H1 (cell line): ENCODE data around the gene C1GALT1C1L. TPM values are rescaled to one million over a fixed set of nuclear protein-coding genes. Genes with fewer than 3 reads are reported as not detected.

Experiments
- CTCF ChIA-PET: fragments of 300-600 bp; sonication (Branson Sonifier 250); formaldehyde crosslinking; loops from one replicate; lab custom pipeline; 2021; ENCODE audit not compliant: partially characterized antibody; lab: Charles Lee
- POLR2A ChIA-PET: fragments of 300-600 bp; sonication (Branson Sonifier 250); formaldehyde crosslinking; loops from one replicate; lab custom pipeline; 2021; ENCODE audit warnings: inconsistent platforms; ENCODE audit not compliant: partially characterized antibody; lab: Charles Lee
- DNase-seq, 2 experiments: peaks; one replicate each; pipeline versions ENCODE4 v3.0.0 to v3.0.0-alpha.2; 2010 to 2022; ENCODE audit warnings: low spot score in 2 of 2, low read depth in 1 of 2, mixed read lengths in 1 of 2
- FAIRE-seq: peaks from 2 replicates; lab custom pipeline; 2011; peaks lifted over from hg19 to GRCh38; lab: Jason Lieb, UNC
- H2AFZ ChIP-seq: 2 replicates; pipeline ENCODE4 v1.8.1; 2012; ENCODE audit warnings: low read length, inconsistent platforms
- H2AK5ac ChIP-seq: 2 replicates; pipeline ENCODE4 v1.6.1; 2013; ENCODE audit warnings: low read depth, low read length
- H2BK120ac ChIP-seq: replicated peaks from 2 replicates; pipeline ENCODE3; 2013; ENCODE audit warnings: low read depth, low read length, inconsistent platforms
- H2BK12ac ChIP-seq: 2 replicates; pipeline ENCODE4 v1.6.1; 2013; ENCODE audit warnings: low read depth, low read length
- H2BK15ac ChIP-seq: 2 replicates; pipeline ENCODE4 v1.6.1; 2013; ENCODE audit warnings: low read length
- H2BK20ac ChIP-seq: 2 replicates; pipeline ENCODE4 v1.6.1; 2013; ENCODE audit warnings: low read length
- H2BK5ac ChIP-seq: 2 replicates; pipeline ENCODE4 v1.6.1; 2013; ENCODE audit warnings: low read depth, low read length
- H3K14ac ChIP-seq: 2 replicates; pipeline ENCODE4 v1.6.1; 2013; ENCODE audit warnings: inconsistent platforms; ENCODE audit not compliant: insufficient read length
- H3K18ac ChIP-seq: 2 replicates; pipeline ENCODE4 v1.6.1; 2013; ENCODE audit warnings: low read length; ENCODE audit errors: extremely low read depth
- H3K23ac ChIP-seq: 2 replicates; pipeline ENCODE4 v1.6.1; 2013; ENCODE audit warnings: inconsistent platforms; ENCODE audit not compliant: insufficient read length
- H3K23me2 ChIP-seq: 2 replicates; pipeline ENCODE4 v1.6.1; 2013; ENCODE audit warnings: low read depth, low read length
- H3K27ac ChIP-seq: 2 replicates; pipeline ENCODE4 v1.6.1; 2011; ENCODE audit warnings: low read depth, low read length, inconsistent platforms
- H3K27me3 ChIP-seq, 4 experiments: replicated peaks in 1 of 4; 1 replicate in 1 of 4; 2 replicates in 3 of 4; pipeline versions ENCODE4 v1.6.1 to v1.8.1; 2011 to 2013; ENCODE audit warnings: low read length in 3 of 4, mild to moderate bottlenecking in 3 of 4, inconsistent platforms in 2 of 4, mixed read lengths in 2 of 4, moderate library complexity in 1 of 4; ENCODE audit not compliant: control insufficient read depth in 3 of 4, insufficient read depth in 3 of 4; ENCODE audit errors: extremely low read depth in 1 of 4
- H3K36me3 ChIP-seq, 4 experiments: 2 replicates each; pipeline versions ENCODE4 v1.6.1 to v1.8.1; 2011 to 2013; ENCODE audit warnings: mild to moderate bottlenecking in 4 of 4, low read length in 3 of 4, moderate library complexity in 2 of 4, control low read depth in 1 of 4, inconsistent platforms in 1 of 4; ENCODE audit not compliant: insufficient read depth in 4 of 4, control insufficient read depth in 2 of 4
- H3K4ac ChIP-seq: replicated peaks from 2 replicates; pipeline ENCODE3; 2013; ENCODE audit warnings: low read length, low read depth, mixed read lengths, inconsistent platforms; ENCODE audit not compliant: insufficient read length
- H3K4me1 ChIP-seq, 4 experiments: replicated peaks in 1 of 4; 1 replicate in 1 of 4; 2 replicates in 3 of 4; pipeline versions ENCODE4 v1.6.1 to v1.8.1; 2011 to 2013; ENCODE audit warnings: low read length in 3 of 4, inconsistent platforms in 2 of 4, mixed read lengths in 1 of 4; ENCODE audit not compliant: insufficient read depth in 4 of 4, control insufficient read depth in 3 of 4
- H3K4me2 ChIP-seq, 2 experiments: 2 replicates each; pipeline versions ENCODE4 v1.6.1 to v1.8.1; 2011 to 2013; ENCODE audit warnings: low read depth in 2 of 2, low read length in 2 of 2, control low read depth in 1 of 2, inconsistent platforms in 1 of 2, mild to moderate bottlenecking in 1 of 2; ENCODE audit not compliant: insufficient read depth in 1 of 2
- H3K4me3 ChIP-seq, 4 experiments: fragments of 200-600, 300-600 bp in 1 of 4; sonication (generic), shearing (Covaris generic), sonication (Bioruptor Twin) in 1 of 4; 2 replicates each; pipeline versions ENCODE4 v1.5.1 to v1.8.1; 2011 to 2016; ENCODE audit warnings: low read length in 4 of 4, low read depth in 3 of 4, control low read depth in 2 of 4, inconsistent platforms in 2 of 4, mild to moderate bottlenecking in 2 of 4, mixed read lengths in 1 of 4, moderate library complexity in 1 of 4; ENCODE audit not compliant: insufficient read depth in 2 of 4; ENCODE audit errors: extremely low read depth in 1 of 4
- H3K56ac ChIP-seq: replicated peaks from 2 replicates; pipeline ENCODE3; 2013; ENCODE audit warnings: low read depth, mild to moderate bottlenecking, mixed read lengths, low read length, inconsistent platforms; ENCODE audit not compliant: insufficient read length
- H3K79me1 ChIP-seq: 2 replicates; pipeline ENCODE4 v1.6.1; 2013; ENCODE audit warnings: low read depth, low read length, control low read depth
- H3K79me2 ChIP-seq, 2 experiments: 2 replicates each; pipeline versions ENCODE4 v1.6.1 to v1.8.1; 2012 to 2013; ENCODE audit warnings: low read length in 2 of 2, mild to moderate bottlenecking in 2 of 2, inconsistent platforms in 1 of 2; ENCODE audit not compliant: insufficient read depth in 2 of 2, control insufficient read depth in 1 of 2
- H3K9ac ChIP-seq, 4 experiments: replicated peaks in 1 of 4; 1 replicate in 1 of 4; 2 replicates in 3 of 4; pipeline versions ENCODE4 v1.6.1 to v1.8.1; 2011 to 2013; ENCODE audit warnings: low read depth in 3 of 4, low read length in 3 of 4, control low read depth in 2 of 4, mild to moderate bottlenecking in 2 of 4, moderate library complexity in 2 of 4, inconsistent platforms in 1 of 4; ENCODE audit errors: extremely low read depth in 1 of 4
- H3K9me3 ChIP-seq, 2 experiments: 2 replicates each; pipeline versions ENCODE4 v1.6.1 to v1.8.1; 2012 to 2013; ENCODE audit warnings: mild to moderate bottlenecking in 2 of 2, moderate library complexity in 2 of 2, control low read depth in 1 of 2, inconsistent platforms in 1 of 2, low read depth in 1 of 2, low read length in 1 of 2, mixed read lengths in 1 of 2; ENCODE audit not compliant: insufficient read depth in 2 of 2
- H4K20me1 ChIP-seq, 2 experiments: replicated peaks in 1 of 2; 2 replicates each; pipeline versions ENCODE3 to v1.8.1; 2011 to 2013; ENCODE audit warnings: inconsistent platforms in 2 of 2, low read length in 2 of 2, mild to moderate bottlenecking in 1 of 2; ENCODE audit not compliant: insufficient read depth in 2 of 2, control insufficient read depth in 1 of 2
- H4K5ac ChIP-seq: 2 replicates; pipeline ENCODE4 v1.6.1; 2013; ENCODE audit warnings: low read length, low read depth, mixed read lengths, inconsistent platforms; ENCODE audit not compliant: insufficient read length
- H4K8ac ChIP-seq: 2 replicates; pipeline ENCODE4 v1.8.0; 2013; ENCODE audit warnings: mild to moderate bottlenecking, moderate library complexity, low read length, inconsistent platforms; ENCODE audit not compliant: insufficient read depth; ENCODE audit errors: extremely low read depth
- H4K91ac ChIP-seq: replicated peaks from 2 replicates; pipeline ENCODE3; 2013; ENCODE audit warnings: low read length, mixed read lengths, inconsistent platforms; ENCODE audit not compliant: insufficient read length
- CBX8 ChIP-seq: fragments of 300-800, 300-1000 bp; sonication (generic); IDR thresholded peaks from 2 replicates; pipeline ENCODE4 v1.7.1; 2016; ENCODE audit warnings: low read depth, low read length, borderline replicate concordance
- CTBP2 ChIP-seq: IDR thresholded peaks from 2 replicates; pipeline ENCODE4 v1.7.0; 2011; ENCODE audit warnings: borderline replicate concordance, mild to moderate bottlenecking, moderate library complexity, mixed read lengths, low read length; ENCODE audit not compliant: insufficient read depth, insufficient read length
- HDAC2 ChIP-seq, 2 experiments: fragments of 300-600 bp in 1 of 2; sonication (generic) in 1 of 2; IDR thresholded peaks; 2 replicates each; pipeline ENCODE4 v1.6.1; 2011 to 2012; ENCODE audit warnings: low read depth in 2 of 2, low read length in 2 of 2, mild to moderate bottlenecking in 2 of 2, moderate library complexity in 2 of 2, borderline replicate concordance in 1 of 2, inconsistent platforms in 1 of 2
- JUN ChIP-seq: IDR thresholded peaks from 2 replicates; pipeline ENCODE4 v1.6.1; 2011; ENCODE audit warnings: low read depth, mild to moderate bottlenecking, improper control_type of control experiment, low read length
- POU5F1 ChIP-seq: IDR thresholded peaks from 2 replicates; pipeline ENCODE4 v1.6.1; 2011; ENCODE audit warnings: low read depth, mild to moderate bottlenecking, low read length, moderate library complexity
- RAD21 ChIP-seq, 2 experiments: IDR thresholded peaks in 1 of 2; conservative IDR thresholded peaks in 1 of 2; 2 replicates each; pipeline ENCODE4 v1.6.1; 2011; ENCODE audit warnings: low read depth in 2 of 2, low read length in 2 of 2, improper control_type of control experiment in 1 of 2, inconsistent platforms in 1 of 2, mild to moderate bottlenecking in 1 of 2, moderate library complexity in 1 of 2
- RNF2 ChIP-seq: fragments of 200-900, 300-1000 bp; sonication (generic); IDR thresholded peaks from 2 replicates; pipeline ENCODE4 v1.7.1; 2016; ENCODE audit warnings: borderline replicate concordance, low read depth, mild to moderate bottlenecking, antibody characterized with exemption, low read length; ENCODE audit not compliant: poor library complexity, severe bottlenecking; ENCODE audit errors: missing control alignments
- SIRT6 ChIP-seq: IDR thresholded peaks from one replicate; pipeline ENCODE4 v1.7.1; 2012; ENCODE audit warnings: low read length, inconsistent platforms
- TAF1 ChIP-seq: IDR thresholded peaks from 2 replicates; pipeline ENCODE4 v1.6.1; 2011; ENCODE audit warnings: mild to moderate bottlenecking, low read depth, low read length
- ZNF274 ChIP-seq: IDR thresholded peaks from 2 replicates; pipeline ENCODE4 v1.7.0; 2012; ENCODE audit warnings: low read length, borderline replicate concordance; ENCODE audit errors: extremely low read depth
- WGBS, 2 experiments: shearing (Covaris generic) in 1 of 2; methylation state at CpG; one replicate each; pipeline versions ENCODE4 v1.1.6 to v1.1.7; 2013 to 2015; ENCODE audit warnings: low lambda C conversion rate in 2 of 2, mixed read lengths in 2 of 2, inconsistent platforms in 1 of 2, low coverage in 1 of 2, missing lambda C conversion rate in 1 of 2; ENCODE audit not compliant: insufficient replicate concordance in 2 of 2, insufficient coverage in 1 of 2, insufficient read length in 1 of 2; ENCODE audit errors: extremely low coverage in 1 of 2, missing lambda C conversion rate in 1 of 2; 5-methylcytosine and 5-hydroxymethylcytosine counted together
- polyA plus RNA-seq, 7 experiments: library from polyadenylated mRNA; depleted of rRNA in 3 of 7; stranded (reverse) in 5 of 7; unstranded in 2 of 7; fragments of >200 nt in 5 of 7; fragments of 200-250 nt in 2 of 7; gene quantifications; 1 replicate in 5 of 7; 2 replicates in 1 of 7; 4 replicates in 1 of 7; pipeline versions ENCODE4 v1.2.1 to v1.2.3, GENCODE V29; 2011 to 2013; ENCODE audit warnings: missing spikeins in 2 of 7, mixed read lengths in 2 of 7
- total RNA-seq: library from RNA; stranded (reverse); fragmentation: NEBNext Ultra II Directional; extraction: Animal tissue kit (Norgen Biotek cat#: 25700); gene quantifications from 2 replicates; pipeline ENCODE4 v1.2.1, GENCODE V29; 2021

C1GALT1C1L gene
- total and polyA plus RNA-seq, 2 of the 8 experiments (the other 6 are each of a cell fraction or from before 2014, with no cell fraction given): 0.12 TPM; not detected in 1

- 77% methylated on average over 2 of the region's 2 CpGs; no CpG with 5 or more reads in 1 of the 2 experiments for WGBS, 2 experiments
Observed at GRCh38 chr2:43642363-43642762, 33.9 kb downstream of the C1GALT1C1L start.

More at GRCh38 chr2:43642363-43642762, 33.9 kb downstream of the C1GALT1C1L start:
- Histone ChIP-seq H4K8ac (no peak overlapping the region), H3K79me1 (no peaks in the 10 kb centered on the region), H4K5ac (no peak overlapping the region), H4K91ac (no peak overlapping the region), H3K36me3 (no peaks in the 10 kb centered on the region), H2AK5ac (no peak overlapping the region), H3K9ac (no peak overlapping the region), H3K18ac (no peak overlapping the region), H2BK15ac (no peak overlapping the region), H3K4me3 (no peak overlapping the region), H2BK5ac (no peak overlapping the region), H3K4me2 (no peak overlapping the region), H2BK12ac (no peak overlapping the region), H3K23me2 (peaks cover 8% of the 10 kb centered on the region), H3K27ac (no peak overlapping the region), H3K14ac (no peak overlapping the region), H3K9me3 (0 out of 4 replicates have a peak, but pooled peaks cover 0 to 2% of the 10 kb centered on the region in 2 experiments), H2AFZ (no peak overlapping the region), H2BK120ac (no peak overlapping the region), H3K79me2 (no peaks in the 10 kb centered on the region), H3K4me1 (peaks cover 0 to 6% (median 0%) of the 10 kb centered on the region in 4 experiments; a peak in 3 of 7 replicates), H2BK20ac (no peak overlapping the region), H3K56ac (no peak overlapping the region), H3K4ac (no peak overlapping the region), H3K27me3 (peaks cover 0 to 9% (median 6%) of the 10 kb centered on the region in 4 experiments; a peak in 5 of 7 replicates), H4K20me1 (no peaks in the 10 kb centered on the region), H3K23ac (no peak overlapping the region)
- ChIA-PET CTCF (interaction anchor here (1.5 kb wide), 1 partner anchor 10 kb away, joined by 4 read pairs; no protein-coding TSS in a partner anchor), POLR2A (no interaction called here)
- DNase-seq: no peak
- no peak for FAIRE-seq
- TF ChIP-seq JUN (no peak), CBX8 (no peak), TAF1 (no peak), RNF2 (no peak), RAD21 (IDR thresholded peaks at IDR 0.05 in 1 of 2, conservative IDR thresholded peaks at IDR 0.05 in 1 of 2; ENCODE audit: low read depth in 2 of 2, low read length in 2 of 2) (no peak), CTBP2 (no peak), SIRT6 (no peak), POU5F1 (no peak), HDAC2 (IDR thresholded peaks at IDR 0.05; ENCODE audit: borderline replicate concordance in 1 of 2, low read depth in 2 of 2, low read length in 2 of 2) (no peak), ZNF274 (no peak)
